B cell (primary cell): ENCODE data around the gene SYTL5. TPM values are rescaled to one million over a fixed set of nuclear protein-coding genes. Genes with fewer than 3 reads are reported as not detected.

Experiments
- ATAC-seq: fragments of 200-7000 bp; cut with Tn5 transposase; one replicate; pipeline ENCODE4 v1.10.0; 2021; ENCODE audit warnings: low read depth, mild to moderate bottlenecking, moderate number of reproducible peaks, moderate library complexity
- CTCF ChIA-PET: fragments of 350-600 bp; sonication (Branson Sonifier 250); formaldehyde crosslinking; loops from one replicate; lab custom pipeline; 2021; ENCODE audit warnings: antibody characterized with exemption, inconsistent platforms; lab: Charles Lee
- POLR2A ChIA-PET: fragments of 350-600 bp; sonication (Branson Sonifier 250); formaldehyde crosslinking; loops from one replicate; lab custom pipeline; 2021; ENCODE audit warnings: antibody characterized with exemption; lab: Charles Lee
- DNase-seq: peaks from one replicate; pipeline ENCODE4 v3.0.0; 2013
- H2AFZ ChIP-seq: 2 replicates; pipeline ENCODE4 v1.6.1; 2012; ENCODE audit warnings: mild to moderate bottlenecking, low read depth, low read length; ENCODE audit not compliant: insufficient read depth, poor library complexity, severe bottlenecking
- H3K27ac ChIP-seq, 2 donors: 1 replicate in 1 of 2; 2 replicates in 1 of 2; pipeline ENCODE4 v1.5.1; 2012 to 2013; ENCODE audit warnings: low read length in 2 of 2, mild to moderate bottlenecking in 2 of 2, moderate library complexity in 1 of 2
- H3K27me3 ChIP-seq, 4 experiments: fragments of 200-600 bp in 1 of 4; sonication (generic) in 1 of 4; replicated peaks in 1 of 4; 1 replicate in 2 of 4; 2 replicates in 2 of 4; pipeline versions ENCODE4 v1.6.1 to v1.7.0; 2013 to 2016; ENCODE audit warnings: low read length in 3 of 4, mild to moderate bottlenecking in 2 of 4, mixed read lengths in 1 of 4, moderate library complexity in 1 of 4; ENCODE audit not compliant: insufficient read depth in 4 of 4, control insufficient read depth in 3 of 4; ENCODE audit errors: control extremely low read depth in 1 of 4
- H3K36me3 ChIP-seq, 2 experiments: replicated peaks in 1 of 2; 1 replicate in 1 of 2; 2 replicates in 1 of 2; pipeline versions ENCODE4 v1.6.1 to v1.7.1; 2013; ENCODE audit warnings: low read length in 1 of 2; ENCODE audit not compliant: insufficient read depth in 2 of 2, control insufficient read depth in 1 of 2; ENCODE audit errors: control extremely low read depth in 1 of 2, extremely low read depth in 1 of 2
- H3K4me1 ChIP-seq, 2 donors: fragments of 200-600 bp in 1 of 2; sonication (generic) in 1 of 2; 1 replicate in 1 of 2; 2 replicates in 1 of 2; pipeline versions ENCODE4 v1.5.1 to v1.6.1; 2013 to 2017; ENCODE audit warnings: low read length in 2 of 2; ENCODE audit not compliant: control insufficient read depth in 2 of 2, insufficient read depth in 2 of 2
- H3K4me2 ChIP-seq: replicated peaks from 2 replicates; pipeline ENCODE3; 2012; ENCODE audit warnings: mild to moderate bottlenecking, low read depth, low read length; ENCODE audit not compliant: poor library complexity, severe bottlenecking
- H3K4me3 ChIP-seq, 5 experiments: fragments of 200-600 bp in 1 of 5; sonication (generic) in 1 of 5; 1 replicate in 3 of 5; 2 replicates in 2 of 5; pipeline versions ENCODE4 v1.5.1 to v1.7.0; 2011 to 2016; ENCODE audit warnings: low read length in 4 of 5, mild to moderate bottlenecking in 4 of 5, low read depth in 2 of 5, control low read depth in 1 of 5, moderate library complexity in 1 of 5; ENCODE audit not compliant: insufficient read depth in 1 of 5; ENCODE audit errors: control extremely low read depth in 1 of 5, extremely low read depth in 1 of 5
- H3K79me2 ChIP-seq: fragments of 200-600 bp; sonication (generic); one replicate; pipeline ENCODE4 v1.6.0; 2016; ENCODE audit warnings: low read length; ENCODE audit not compliant: control insufficient read depth, insufficient read depth
- H3K9ac ChIP-seq: fragments of 200-600 bp; sonication (generic); 2 replicates; pipeline ENCODE4 v1.6.1; 2017; ENCODE audit warnings: mild to moderate bottlenecking, low read length, moderate library complexity
- H3K9me3 ChIP-seq, 3 donors: one replicate each; pipeline versions ENCODE4 v1.6.1 to v1.7.1; 2013; ENCODE audit warnings: low read length in 2 of 3; ENCODE audit not compliant: control insufficient read depth in 2 of 3, insufficient read depth in 1 of 3; ENCODE audit errors: control extremely low read depth in 1 of 3
- H4K20me1 ChIP-seq: 2 replicates; pipeline ENCODE4 v1.6.0; 2012; ENCODE audit warnings: mild to moderate bottlenecking, low read length; ENCODE audit not compliant: insufficient read depth, control insufficient read depth, poor library complexity, severe bottlenecking
- H3K27ac Mint-ChIP-seq: one replicate; pipeline ENCODE4 v1.8.0; 2021; ENCODE audit warnings: mixed read lengths
- H3K27me3 Mint-ChIP-seq: one replicate; pipeline ENCODE4 v1.8.0; 2021; ENCODE audit warnings: mixed read lengths
- H3K4me1 Mint-ChIP-seq: one replicate; pipeline ENCODE4 v1.8.0; 2021; ENCODE audit warnings: mixed read lengths
- H3K4me3 Mint-ChIP-seq: one replicate; pipeline ENCODE4 v1.8.0; 2021; ENCODE audit warnings: mixed read lengths
- H3K9me3 Mint-ChIP-seq: one replicate; pipeline ENCODE4 v1.8.0; 2022; ENCODE audit warnings: mixed read lengths; ENCODE audit not compliant: insufficient read depth
- EZH2 ChIP-seq: IDR thresholded peaks from 2 replicates; pipeline ENCODE4 v1.6.1; 2012; ENCODE audit warnings: borderline replicate concordance, low read depth, mild to moderate bottlenecking, moderate library complexity, low read length; ENCODE audit not compliant: insufficient read depth, poor library complexity, severe bottlenecking
- WGBS: methylation state at CpG from one replicate; pipeline ENCODE4 v1.1.5; 2013; ENCODE audit warnings: missing lambda C conversion rate; ENCODE audit not compliant: insufficient coverage; 5-methylcytosine and 5-hydroxymethylcytosine counted together
- intact Hi-C: fragments of 100-400 bp; cut with micrococcal nuclease; formaldehyde crosslinking; loops from one replicate; pipeline ENCODE4 v1.10.0; 2022
- polyA plus RNA-seq: library from polyadenylated mRNA; depleted of rRNA; stranded (reverse); fragments of >200 nt; gene quantifications from 2 replicates; pipeline ENCODE4 v1.2.3, GENCODE V29; 2012
- total RNA-seq, 2 donors: library from RNA; stranded (reverse); fragments of 120-200 nt in 1 of 2; gene quantifications; 1 replicate in 1 of 2; 2 replicates in 1 of 2; pipeline versions ENCODE4 v1.2.3 to v1.2.4, GENCODE V29; 2013 to 2022
- TF ChIP-seq, protein P1 (sequence below): fragments of 200-600 bp; IDR thresholded peaks from one replicate; pipeline ENCODE4 v1.8.0; 2022; ENCODE audit warnings: antibody characterized with exemption, mild to moderate bottlenecking

Gene SYTL5
- total and polyA plus RNA-seq, 2 donors (not counting 1 experiment from before 2014, with no cell fraction given): 0.01 TPM; not detected in 1

DNA sequence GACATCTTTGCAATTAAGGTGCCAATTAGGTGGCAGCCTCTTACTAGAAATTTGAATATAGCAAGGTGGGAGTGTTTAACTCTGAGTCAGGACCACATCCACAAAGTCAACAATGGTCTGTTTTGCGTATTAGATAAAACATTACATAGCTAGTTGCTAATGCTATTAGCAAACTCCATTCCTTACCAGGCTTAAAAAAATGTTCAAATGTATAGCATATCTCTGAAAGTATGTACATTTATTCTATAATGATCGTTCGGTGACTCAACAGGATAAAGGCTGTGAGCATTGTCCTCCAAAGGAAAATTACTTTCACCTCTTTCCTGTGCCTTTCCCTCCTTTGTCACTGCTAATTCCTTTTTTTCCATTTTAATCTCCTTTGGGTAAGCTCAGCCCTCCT, 74.5 kb downstream of the SYTL5 start:
- no peak overlapping the region for H3K9ac ChIP-seq
- Mint-ChIP-seq H3K27me3 (peaks cover 10% of the 10 kb centered on the region), H3K9me3 (no peaks in the 10 kb centered on the region), H3K4me3 (no peak overlapping the region), H3K27ac (no peak overlapping the region), H3K4me1 (no peaks in the 10 kb centered on the region)
- CTCF ChIA-PET: no interaction called here
- H3K27ac ChIP-seq: no peak overlapping the region
- ATAC-seq (no peak), DNase-seq (no peak)
- no CpG with 5 or more reads among the region's 3 CpGs for WGBS
- H3K9me3 ChIP-seq: no peaks in the 10 kb centered on the region
- no peaks in the 10 kb centered on the region for H3K27me3 ChIP-seq
- no peak overlapping the region for H2AFZ ChIP-seq
- no peaks in the 10 kb centered on the region for H4K20me1 ChIP-seq
- no peaks in the 10 kb centered on the region for H3K4me1 ChIP-seq
- no peaks in the 10 kb centered on the region for H3K79me2 ChIP-seq
- no peak overlapping the region for H3K4me2 ChIP-seq
- intact Hi-C loops: no loop called here
- no peaks in the 10 kb centered on the region for H3K36me3 ChIP-seq
- POLR2A ChIA-PET: no interaction called here
- TF ChIP-seq EZH2: no peak
- TF ChIP-seq, protein P1, sequence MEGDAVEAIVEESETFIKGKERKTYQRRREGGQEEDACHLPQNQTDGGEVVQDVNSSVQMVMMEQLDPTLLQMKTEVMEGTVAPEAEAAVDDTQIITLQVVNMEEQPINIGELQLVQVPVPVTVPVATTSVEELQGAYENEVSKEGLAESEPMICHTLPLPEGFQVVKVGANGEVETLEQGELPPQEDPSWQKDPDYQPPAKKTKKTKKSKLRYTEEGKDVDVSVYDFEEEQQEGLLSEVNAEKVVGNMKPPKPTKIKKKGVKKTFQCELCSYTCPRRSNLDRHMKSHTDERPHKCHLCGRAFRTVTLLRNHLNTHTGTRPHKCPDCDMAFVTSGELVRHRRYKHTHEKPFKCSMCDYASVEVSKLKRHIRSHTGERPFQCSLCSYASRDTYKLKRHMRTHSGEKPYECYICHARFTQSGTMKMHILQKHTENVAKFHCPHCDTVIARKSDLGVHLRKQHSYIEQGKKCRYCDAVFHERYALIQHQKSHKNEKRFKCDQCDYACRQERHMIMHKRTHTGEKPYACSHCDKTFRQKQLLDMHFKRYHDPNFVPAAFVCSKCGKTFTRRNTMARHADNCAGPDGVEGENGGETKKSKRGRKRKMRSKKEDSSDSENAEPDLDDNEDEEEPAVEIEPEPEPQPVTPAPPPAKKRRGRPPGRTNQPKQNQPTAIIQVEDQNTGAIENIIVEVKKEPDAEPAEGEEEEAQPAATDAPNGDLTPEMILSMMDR: no peak
- no peak overlapping the region for H3K4me3 ChIP-seq

DNA sequence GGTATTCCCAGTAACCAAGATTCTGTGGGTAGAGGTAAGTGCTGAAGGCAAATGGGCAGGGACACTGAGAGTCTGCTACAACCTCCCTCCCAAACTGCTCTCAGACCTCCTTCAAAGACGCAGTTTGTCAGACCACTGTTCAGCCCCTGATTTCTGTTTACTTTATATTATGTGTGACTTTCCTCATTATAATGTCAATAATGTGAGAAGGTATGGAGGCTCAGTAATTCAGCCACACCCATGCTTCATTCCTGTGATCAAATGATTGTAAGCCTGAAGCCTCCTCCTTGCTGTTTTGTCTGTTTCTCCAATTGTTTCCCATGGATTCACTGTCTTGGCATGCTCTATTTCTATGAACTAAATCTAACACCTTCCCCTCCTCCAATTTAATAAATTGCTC, 75.6 kb downstream of the SYTL5 start:
- H3K27me3 ChIP-seq: no peaks in the 10 kb centered on the region
- H3K79me2 ChIP-seq: no peaks in the 10 kb centered on the region
- intact Hi-C loops: no loop called here
- Mint-ChIP-seq H3K27ac (no peak overlapping the region), H3K4me1 (no peaks in the 10 kb centered on the region), H3K9me3 (no peaks in the 10 kb centered on the region), H3K4me3 (no peak overlapping the region), H3K27me3 (peaks cover 10% of the 10 kb centered on the region)
- no peak overlapping the region for H3K27ac ChIP-seq
- no peaks in the 10 kb centered on the region for H3K4me1 ChIP-seq
- no peaks in the 10 kb centered on the region for H3K9me3 ChIP-seq
- TF ChIP-seq EZH2: no peak
- TF ChIP-seq, protein P1: no peak
- DNase-seq (no peak), ATAC-seq (no peak)
- no peak overlapping the region for H3K9ac ChIP-seq
- H3K4me2 ChIP-seq: no peak overlapping the region
- H4K20me1 ChIP-seq: no peaks in the 10 kb centered on the region
- POLR2A ChIA-PET: no interaction called here
- H3K36me3 ChIP-seq: no peaks in the 10 kb centered on the region
- H3K4me3 ChIP-seq: no peak overlapping the region
- H2AFZ ChIP-seq: no peak overlapping the region
- no CpG with 5 or more reads among the region's 1 CpG for WGBS
- CTCF ChIA-PET: interaction anchor here (0.7 kb wide), 2 partner anchors 9 to 952 kb away, joined by 3 read pairs; no protein-coding TSS in a partner anchor
